K562 (cell line): ENCODE measurements around the gene IGSF8. TPM values are rescaled to one million over a fixed set of nuclear protein-coding genes. Genes with fewer than 3 reads are reported as not detected.

Experiments used
- ATAC-seq: fragments of 200-7000 bp; cut with Tn5 transposase; 3 replicates; pipeline ENCODE4 v1.9.1; 2020; ENCODE audit warnings: moderate library complexity
- BruUV-seq: library from RNA; stranded (reverse); fragments of 400-500 nt; replicated peaks from 2 replicates; lab custom pipeline; 2021; lab: Mats Ljungman, UMichigan
- CTCF ChIA-PET: fragments of 300-600 bp; formaldehyde crosslinking; extraction: SDS; loops from one replicate; lab custom pipeline; 2021; ENCODE audit warnings: low intra/inter-chr PET ratio; lab: Yijun Ruan, JAX
- POLR2A ChIA-PET: fragments of 300-600, 350-650 bp; sonication (Branson Sonifier 250); formaldehyde crosslinking; extraction: SDS; loops from one replicate; lab custom pipeline; 2021; ENCODE audit warnings: antibody characterized with exemption, inconsistent platforms; lab: Yijun Ruan, JAX
- DNase-seq, 4 experiments: peaks; one replicate each; pipeline versions ENCODE4 v3.0.0 to v3.0.0-alpha.2; 2011 to 2018; ENCODE audit warnings: low spot score in 3 of 4, mixed read lengths in 3 of 4; ENCODE audit errors: extremely low read depth in 1 of 4
- FAIRE-seq: peaks from 2 replicates; lab custom pipeline; 2011; peaks lifted over from hg19 to GRCh38; lab: Jason Lieb, UNC
- H2AFZ ChIP-seq: 2 replicates; pipeline ENCODE4 v1.6.0; 2011; ENCODE audit warnings: low read depth, low read length, control low read depth, inconsistent platforms
- H3K27ac ChIP-seq: fragments of 200-600 bp; 3 replicates; pipeline ENCODE4 v1.8.0; 2011; ENCODE audit warnings: low read depth, mild to moderate bottlenecking, control low read depth, inconsistent platforms, low read length, moderate library complexity, mixed read lengths; ENCODE audit errors: extremely low read depth
- H3K27me3 ChIP-seq, 2 experiments: fragments of 300-600 bp in 1 of 2; 2 replicates in 1 of 2; 3 replicates in 1 of 2; pipeline versions ENCODE4 v1.6.0 to v1.8.0; 2011; ENCODE audit warnings: inconsistent platforms in 2 of 2, low read length in 2 of 2, mild to moderate bottlenecking in 1 of 2, mixed read lengths in 1 of 2, moderate library complexity in 1 of 2; ENCODE audit not compliant: control insufficient read depth in 2 of 2, insufficient read depth in 2 of 2
- H3K36me3 ChIP-seq: fragments of 300-600 bp; 3 replicates; pipeline ENCODE4 v1.8.0; 2011; ENCODE audit warnings: mild to moderate bottlenecking, low read length, inconsistent platforms; ENCODE audit not compliant: control insufficient read depth, insufficient read depth
- H3K4me1 ChIP-seq, 2 experiments: fragments of 200-600 bp in 1 of 2; replicated peaks in 1 of 2; 2 replicates in 1 of 2; 3 replicates in 1 of 2; pipeline versions ENCODE4 v1.5.1 to v1.8.0; 2011; ENCODE audit warnings: inconsistent platforms in 2 of 2, low read length in 2 of 2, mild to moderate bottlenecking in 1 of 2, mixed read lengths in 1 of 2, moderate library complexity in 1 of 2; ENCODE audit not compliant: control insufficient read depth in 2 of 2, insufficient read depth in 2 of 2
- H3K4me2 ChIP-seq: 2 replicates; pipeline ENCODE4 v1.6.1; 2011; ENCODE audit warnings: low read length, control low read depth, inconsistent platforms, mixed read lengths; ENCODE audit not compliant: insufficient read depth
- H3K4me3 ChIP-seq: fragments of 200-600 bp; sonication (generic), shearing (Covaris generic); 2 replicates; pipeline ENCODE4 v1.5.1; 2016; ENCODE audit warnings: control low read depth, inconsistent platforms
- H3K79me2 ChIP-seq: fragments of 200-600 bp; 3 replicates; pipeline ENCODE4 v1.8.0; 2011; ENCODE audit warnings: low read length, inconsistent platforms; ENCODE audit not compliant: control insufficient read depth, insufficient read depth
- H3K9ac ChIP-seq, 2 experiments: 2 replicates each; pipeline versions ENCODE4 v1.6.0 to v1.6.1; 2011; ENCODE audit warnings: low read depth in 2 of 2, low read length in 2 of 2, control low read depth in 1 of 2, inconsistent platforms in 1 of 2, mild to moderate bottlenecking in 1 of 2, mixed read lengths in 1 of 2; ENCODE audit not compliant: insufficient read depth in 1 of 2
- H3K9me1 ChIP-seq: one replicate; pipeline ENCODE4 v1.6.0; 2011; ENCODE audit warnings: inconsistent platforms, mild to moderate bottlenecking, low read length, moderate library complexity; ENCODE audit not compliant: control insufficient read depth, insufficient read depth
- H3K9me3 ChIP-seq: replicated peaks from 2 replicates; pipeline ENCODE4 v1.5.1; 2011; ENCODE audit warnings: low read depth, low read length, inconsistent platforms; ENCODE audit not compliant: control insufficient read depth, insufficient read depth
- H4K20me1 ChIP-seq: replicated peaks from 2 replicates; pipeline ENCODE4 v1.6.1; 2011; ENCODE audit warnings: low read length, inconsistent platforms, mixed read lengths; ENCODE audit not compliant: control insufficient read depth, insufficient read depth
- BACH1 ChIP-seq: fragments of 200-800 bp; sonication (Bioruptor generic); IDR thresholded peaks from 2 replicates; pipeline ENCODE4 v1.6.1; 2016; ENCODE audit warnings: missing genetic modification characterization, missing compliant biosample characterization
- CREM ChIP-seq: IDR thresholded peaks from 2 replicates; pipeline ENCODE4 v1.6.1; 2014; ENCODE audit warnings: antibody characterized with exemption, low read depth
- LEF1 ChIP-seq: fragments of 450-650 bp; IDR thresholded peaks from 2 replicates; pipeline ENCODE4 v1.6.1; 2016; ENCODE audit warnings: mild to moderate bottlenecking
- PML ChIP-seq: IDR thresholded peaks from 2 replicates; pipeline ENCODE4 v1.6.1; 2012; ENCODE audit warnings: low read length, inconsistent platforms
- PTRF ChIP-seq: fragments of 450-650 bp; IDR thresholded peaks from 2 replicates; pipeline ENCODE4 v1.6.1; 2016; ENCODE audit warnings: mild to moderate bottlenecking, missing genetic modification characterization, missing compliant biosample characterization
- PURB ChIP-seq: sonication (generic); formaldehyde crosslinking; IDR thresholded peaks from 2 replicates; pipeline ENCODE4 v1.9.0; 2021; ENCODE audit warnings: low read depth, mild to moderate bottlenecking, missing genetic modification reagents
- RUNX1 ChIP-seq: sonication (generic); IDR thresholded peaks from 2 replicates; pipeline ENCODE4 v1.6.1; 2016; ENCODE audit warnings: antibody characterized with exemption, low read depth
- SMAD3 ChIP-seq: fragments of 450-650 bp; formaldehyde crosslinking; conservative IDR thresholded peaks from 2 replicates; pipeline ENCODE4 v1.4.0; 2020; ENCODE audit warnings: mild to moderate bottlenecking
- SMAD4 ChIP-seq: fragments of 250-450 bp; sonication (Bioruptor Pico); conservative IDR thresholded peaks from 2 replicates; pipeline ENCODE4 v1.8.0; 2021; ENCODE audit warnings: inconsistent platforms, mild to moderate bottlenecking, moderate library complexity
- ZNF445 ChIP-seq: fragments of 250-450 bp; sonication (Bioruptor Pico); IDR thresholded peaks from 2 replicates; pipeline ENCODE4 v1.4.0; 2020; ENCODE audit warnings: low read depth, mild to moderate bottlenecking, moderate library complexity
- WGBS: fragments of 100-300 bp; shearing (Covaris generic); methylation state at CpG from one replicate; pipeline ENCODE4 v1.1.6; 2016; ENCODE audit warnings: low coverage, mixed read lengths; ENCODE audit not compliant: insufficient coverage; ENCODE audit errors: missing lambda C conversion rate; 5-methylcytosine and 5-hydroxymethylcytosine counted together
- in situ Hi-C: fragments of 300-500 bp; cut with MboI; formaldehyde crosslinking; loops from 4 replicates; pipeline ENCODE4 v1.15.0; 2018; ENCODE audit warnings: inconsistent platforms, mixed read lengths
- intact Hi-C: fragments of 100-400 bp; cut with micrococcal nuclease; formaldehyde crosslinking; loops from 2 replicates; pipeline ENCODE4 v1.14.2; 2022
- polyA plus RNA-seq, 8 experiments: library from polyadenylated mRNA; depleted of rRNA in 4 of 8; stranded (reverse) in 5 of 8; unstranded in 3 of 8; fragments of >200 nt; fragmentation: Nextera tagmentation in 2 of 8; fragmentation: Illumina TruSeq in 1 of 8; extraction: Ambion mirVana in 2 of 8; extraction: Trizol in 1 of 8; gene quantifications; 2 replicates each; pipeline versions ENCODE4 v1.2.1 to v1.2.3, GENCODE V29; 2011 to 2014; ENCODE audit warnings: inconsistent platforms in 1 of 8, missing spikeins in 1 of 8
- total RNA-seq, 7 experiments: library from RNA; depleted of rRNA in 6 of 7; stranded (reverse); fragments of >200 nt in 6 of 7; fragmentation: Illumina TruSeq in 2 of 7; extraction: Trizol in 2 of 7; gene quantifications; 2 replicates each; pipeline versions ENCODE4 v1.2.1 to v1.2.3, GENCODE V29; 2011 to 2021; ENCODE audit warnings: low replicate concordance in 1 of 7
- TF ChIP-seq, protein P1 (sequence below): sonication (generic); formaldehyde crosslinking; IDR thresholded peaks from 2 replicates; pipeline ENCODE4 v1.8.1; 2023; ENCODE audit warnings: mild to moderate bottlenecking, missing genetic modification reagents
- TF ChIP-seq, protein P2 (sequence below): fragments of 450-650 bp; IDR thresholded peaks from 2 replicates; pipeline ENCODE4 v1.6.1; 2014; ENCODE audit warnings: low read depth, mild to moderate bottlenecking, moderate library complexity, borderline replicate concordance

The IGSF8 gene
- total and polyA plus RNA-seq, 9 of the 15 experiments (the other 6 are each of a cell fraction or from before 2014, with no cell fraction given): 0.32 to 11.7 (median 3.2) TPM

DNA sequence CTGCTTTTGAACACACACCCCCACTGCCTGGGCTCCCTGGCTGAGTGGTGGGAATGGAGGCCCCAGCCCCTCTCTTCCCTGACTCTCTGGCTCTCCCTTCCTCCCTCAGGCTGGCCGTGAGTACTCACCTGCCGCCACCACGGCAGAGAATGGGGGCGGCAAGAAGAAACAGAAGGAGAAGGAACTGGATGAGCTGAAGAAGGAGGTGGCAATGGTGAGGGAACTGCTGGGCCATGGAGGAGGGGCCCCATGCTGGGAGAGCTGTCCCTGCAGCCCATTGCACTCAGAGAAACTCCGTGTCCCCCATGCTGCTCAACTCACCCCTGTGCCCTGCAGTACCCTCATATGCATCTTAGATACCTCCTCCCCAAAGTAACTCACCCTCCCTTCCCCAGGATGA is 22.4 kb upstream of the IGSF8 start:
- no peaks in the 10 kb centered on the region for H3K9me1 ChIP-seq
- no TSS peak for BruUV-seq
- ATAC-seq (no peak), DNase-seq (no peak), FAIRE-seq (no peak)
- no peak for TF ChIP-seq PURB (CRISPR knock-in tag)
- TF ChIP-seq RUNX1: no peak
- no peak overlapping the region for H3K27ac ChIP-seq
- H3K4me1 ChIP-seq: no peaks in the 10 kb centered on the region; a peak in 1 of 5 replicates
- H3K79me2 ChIP-seq: no peaks in the 10 kb centered on the region
- no peak overlapping the region for H3K4me2 ChIP-seq
- no peaks in the 10 kb centered on the region for H3K36me3 ChIP-seq
- no peaks in the 10 kb centered on the region for H3K9me3 ChIP-seq
- 0% methylated on average over 5 of the region's 5 CpGs for WGBS
- no peak overlapping the region for H2AFZ ChIP-seq
- ChIA-PET POLR2A (interaction anchor here (1.2 kb wide), 1 partner anchor 17 kb away, joined by 3 read pairs; no protein-coding TSS in a partner anchor), CTCF (no interaction called here)
- intact Hi-C loops (no loop called here), in situ Hi-C loops (no loop called here)
- no peak overlapping the region for H3K4me3 ChIP-seq
- H3K9ac ChIP-seq: no peak overlapping the region
- no peaks in the 10 kb centered on the region for H4K20me1 ChIP-seq
- peaks cover 19 to 52% of the 10 kb centered on the region in 2 experiments for H3K27me3 ChIP-seq

DNA sequence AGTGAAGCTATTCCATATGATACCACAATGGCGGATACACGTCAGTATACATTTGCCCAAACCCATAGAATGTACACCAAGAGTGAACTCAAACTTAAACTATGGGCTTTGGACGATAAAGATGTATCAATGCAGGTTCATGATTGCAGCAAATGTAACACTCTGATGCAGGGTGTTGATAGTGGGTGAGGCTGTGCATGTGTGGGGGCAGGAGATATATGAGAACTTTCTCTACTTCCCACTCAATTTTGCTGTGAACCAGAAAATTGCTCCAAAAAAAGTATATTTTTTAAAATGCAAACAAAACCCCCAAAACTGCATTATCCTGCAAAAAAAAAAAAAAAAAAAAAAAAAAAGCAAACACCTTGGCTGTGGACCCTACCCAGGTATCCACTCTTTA is 20.5 kb upstream of the IGSF8 start:
- no TSS peak for BruUV-seq
- TF ChIP-seq, protein P1, sequence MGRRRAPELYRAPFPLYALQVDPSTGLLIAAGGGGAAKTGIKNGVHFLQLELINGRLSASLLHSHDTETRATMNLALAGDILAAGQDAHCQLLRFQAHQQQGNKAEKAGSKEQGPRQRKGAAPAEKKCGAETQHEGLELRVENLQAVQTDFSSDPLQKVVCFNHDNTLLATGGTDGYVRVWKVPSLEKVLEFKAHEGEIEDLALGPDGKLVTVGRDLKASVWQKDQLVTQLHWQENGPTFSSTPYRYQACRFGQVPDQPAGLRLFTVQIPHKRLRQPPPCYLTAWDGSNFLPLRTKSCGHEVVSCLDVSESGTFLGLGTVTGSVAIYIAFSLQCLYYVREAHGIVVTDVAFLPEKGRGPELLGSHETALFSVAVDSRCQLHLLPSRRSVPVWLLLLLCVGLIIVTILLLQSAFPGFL: no peak
- TF ChIP-seq SMAD3 (no peak), BACH1 (tag) (no peak), CREM (no peak), ZNF445 (no peak), PTRF (tag) (no peak), SMAD4 (CRISPR knock-in tag) (no peak), LEF1 (no peak), PML (no peak)
- TF ChIP-seq, protein P2, sequence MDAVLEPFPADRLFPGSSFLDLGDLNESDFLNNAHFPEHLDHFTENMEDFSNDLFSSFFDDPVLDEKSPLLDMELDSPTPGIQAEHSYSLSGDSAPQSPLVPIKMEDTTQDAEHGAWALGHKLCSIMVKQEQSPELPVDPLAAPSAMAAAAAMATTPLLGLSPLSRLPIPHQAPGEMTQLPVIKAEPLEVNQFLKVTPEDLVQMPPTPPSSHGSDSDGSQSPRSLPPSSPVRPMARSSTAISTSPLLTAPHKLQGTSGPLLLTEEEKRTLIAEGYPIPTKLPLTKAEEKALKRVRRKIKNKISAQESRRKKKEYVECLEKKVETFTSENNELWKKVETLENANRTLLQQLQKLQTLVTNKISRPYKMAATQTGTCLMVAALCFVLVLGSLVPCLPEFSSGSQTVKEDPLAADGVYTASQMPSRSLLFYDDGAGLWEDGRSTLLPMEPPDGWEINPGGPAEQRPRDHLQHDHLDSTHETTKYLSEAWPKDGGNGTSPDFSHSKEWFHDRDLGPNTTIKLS: no peak

More for the DNA sequence above, 20.5 kb upstream of the IGSF8 start:
- in situ Hi-C loops: no loop called here
- H3K4me2 ChIP-seq: no peak overlapping the region
- CTCF ChIA-PET: no interaction called here
- no peak overlapping the region for H3K27ac ChIP-seq
- no peak overlapping the region for H3K4me3 ChIP-seq
- H3K9ac ChIP-seq: no peak overlapping the region
- FAIRE-seq (no peak), ATAC-seq (no peak), DNase-seq (no peak)
- POLR2A ChIA-PET: interaction anchor here (0.8 kb wide), 1 partner anchor 61 kb away, joined by 4 read pairs; no protein-coding TSS in a partner anchor
- no peaks in the 10 kb centered on the region for H4K20me1 ChIP-seq
- no peaks in the 10 kb centered on the region for H3K36me3 ChIP-seq
- H2AFZ ChIP-seq: no peak overlapping the region
- WGBS: 12% methylated on average over 3 of the region's 3 CpGs
- intact Hi-C loops: no loop called here
- no peaks in the 10 kb centered on the region; a peak in 1 of 5 replicates for H3K4me1 ChIP-seq
- H3K9me3 ChIP-seq: no peaks in the 10 kb centered on the region
- peaks cover 25 to 56% of the 10 kb centered on the region in 2 experiments for H3K27me3 ChIP-seq
- no peaks in the 10 kb centered on the region for H3K9me1 ChIP-seq
- H3K79me2 ChIP-seq: no peaks in the 10 kb centered on the region
